Measurements from ENCODE around the gene C1orf21.

The C1orf21 gene

DNA sequence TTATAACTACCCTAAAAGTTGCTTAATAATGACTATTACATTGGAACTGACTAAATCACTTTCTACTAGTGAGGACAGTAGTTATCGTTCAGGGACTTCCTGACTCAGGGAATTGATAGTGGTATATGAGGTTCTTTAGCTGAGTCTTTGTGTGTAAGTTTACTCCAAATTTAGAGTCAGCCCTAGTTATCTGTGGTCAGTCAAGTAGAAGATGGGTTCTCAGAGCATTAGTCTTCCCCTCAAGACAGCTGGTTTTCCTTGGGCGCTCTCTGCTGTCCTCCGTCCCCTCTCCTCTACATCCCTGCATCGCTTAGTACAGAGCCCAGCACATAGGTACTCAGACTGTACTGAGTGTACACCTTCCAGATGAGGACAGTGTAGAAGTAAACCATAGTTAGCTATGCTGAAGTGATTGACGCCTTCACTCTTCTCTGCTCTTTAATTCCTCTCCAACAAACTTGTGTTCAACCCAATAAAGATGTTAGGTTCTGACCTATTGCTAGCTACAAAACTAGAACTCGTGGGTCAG lies 116.5 kb downstream of the C1orf21 start:
- TF ChIP-seq, protein P1, sequence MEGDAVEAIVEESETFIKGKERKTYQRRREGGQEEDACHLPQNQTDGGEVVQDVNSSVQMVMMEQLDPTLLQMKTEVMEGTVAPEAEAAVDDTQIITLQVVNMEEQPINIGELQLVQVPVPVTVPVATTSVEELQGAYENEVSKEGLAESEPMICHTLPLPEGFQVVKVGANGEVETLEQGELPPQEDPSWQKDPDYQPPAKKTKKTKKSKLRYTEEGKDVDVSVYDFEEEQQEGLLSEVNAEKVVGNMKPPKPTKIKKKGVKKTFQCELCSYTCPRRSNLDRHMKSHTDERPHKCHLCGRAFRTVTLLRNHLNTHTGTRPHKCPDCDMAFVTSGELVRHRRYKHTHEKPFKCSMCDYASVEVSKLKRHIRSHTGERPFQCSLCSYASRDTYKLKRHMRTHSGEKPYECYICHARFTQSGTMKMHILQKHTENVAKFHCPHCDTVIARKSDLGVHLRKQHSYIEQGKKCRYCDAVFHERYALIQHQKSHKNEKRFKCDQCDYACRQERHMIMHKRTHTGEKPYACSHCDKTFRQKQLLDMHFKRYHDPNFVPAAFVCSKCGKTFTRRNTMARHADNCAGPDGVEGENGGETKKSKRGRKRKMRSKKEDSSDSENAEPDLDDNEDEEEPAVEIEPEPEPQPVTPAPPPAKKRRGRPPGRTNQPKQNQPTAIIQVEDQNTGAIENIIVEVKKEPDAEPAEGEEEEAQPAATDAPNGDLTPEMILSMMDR (IDR thresholded peaks at IDR 0.05; ENCODE audit: low read depth, low read length, missing control alignments): no peak
- no peak overlapping the region for H3K4me3 ChIP-seq (ENCODE audit: low read depth, low read length)
- no peaks in the 10 kb centered on the region for H3K27me3 ChIP-seq (replicated peaks)
- H3K36me3 ChIP-seq (replicated peaks): no peaks in the 10 kb centered on the region
- DNase-seq: no peak
- in situ Hi-C loops (cut with HindIII; ENCODE audit: low pct_ligation_motif_present, low sequenced_read_pairs): no loop called here
- H3K27ac ChIP-seq: no peak overlapping the region

DNA sequence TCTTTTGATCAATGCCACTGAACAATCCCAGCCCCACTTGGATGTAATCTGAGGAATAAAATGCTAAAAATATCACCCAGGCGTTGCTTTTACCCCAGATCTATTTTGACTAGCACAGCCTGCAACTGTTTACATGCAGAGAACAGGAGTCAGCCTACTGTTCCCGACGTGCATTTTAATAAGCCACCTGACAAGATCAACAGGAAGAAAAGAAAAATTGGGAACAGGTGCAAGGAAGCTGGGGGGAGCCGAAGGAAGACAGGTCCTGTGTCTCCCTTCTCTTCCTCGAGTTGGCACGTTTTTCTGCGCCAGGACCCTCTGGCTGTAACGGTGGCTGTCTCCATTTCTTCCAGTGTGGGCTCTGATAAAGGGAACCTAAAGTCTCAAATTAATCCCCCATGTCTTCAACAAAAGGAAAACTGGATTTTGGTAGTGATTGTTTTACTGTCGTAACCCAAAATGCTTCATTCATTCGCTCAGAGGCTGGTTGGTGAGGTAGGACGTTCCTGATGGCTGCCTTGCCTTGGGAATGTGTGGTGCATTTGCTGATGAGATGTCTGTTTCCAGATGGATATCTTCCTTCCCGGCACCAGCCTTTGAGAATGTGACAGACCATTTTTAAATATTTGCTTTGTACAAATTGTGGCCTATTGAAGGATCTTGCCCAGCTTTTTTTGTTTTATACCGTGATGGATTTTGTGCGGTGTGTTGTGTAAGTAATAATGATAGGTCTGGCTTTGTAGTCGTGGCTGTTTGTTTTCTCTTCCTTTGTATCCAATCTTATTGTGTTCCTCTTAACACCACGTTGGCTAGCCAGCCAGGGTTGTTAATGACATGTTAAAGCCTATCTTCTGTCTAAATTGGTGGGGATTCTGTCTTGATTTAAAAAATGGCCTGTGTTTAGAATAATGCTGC lies 117.5 kb downstream of the C1orf21 start:
- no peak overlapping the region for H3K27ac ChIP-seq
- H3K27me3 ChIP-seq (replicated peaks): no peaks in the 10 kb centered on the region
- H3K36me3 ChIP-seq (replicated peaks): no peaks in the 10 kb centered on the region
- DNase-seq: no peak
- in situ Hi-C loops (cut with HindIII; ENCODE audit: low pct_ligation_motif_present, low sequenced_read_pairs): no loop called here
- TF ChIP-seq, protein P1 (IDR thresholded peaks at IDR 0.05; ENCODE audit: low read depth, low read length, missing control alignments): no peak
- no peak overlapping the region for H3K4me3 ChIP-seq (ENCODE audit: low read depth, low read length)

DNA sequence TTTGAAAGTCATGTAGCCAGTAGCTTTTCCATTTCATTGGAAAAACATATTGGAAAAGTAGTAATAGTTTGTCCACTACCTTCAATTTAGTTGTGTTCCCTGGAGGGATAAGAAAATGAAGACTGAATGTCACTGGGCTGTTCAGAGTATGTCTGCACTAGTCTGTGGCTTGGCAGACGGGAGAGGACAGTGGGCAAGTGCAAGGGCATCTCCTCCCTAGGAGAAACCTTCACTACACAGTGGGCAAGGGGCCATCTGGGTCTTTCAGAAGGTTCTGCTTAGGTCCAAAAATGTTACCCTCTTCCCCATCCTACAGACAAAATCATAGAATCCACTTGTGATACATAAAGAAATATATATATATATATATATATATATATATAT lies 118.1 kb downstream of the C1orf21 start:
- DNase-seq: no peak
- Histone ChIP-seq H3K36me3 (replicated peaks) (no peaks in the 10 kb centered on the region), H3K27ac (no peak overlapping the region), H3K4me3 (ENCODE audit: low read depth, low read length) (no peak overlapping the region), H3K27me3 (replicated peaks) (no peaks in the 10 kb centered on the region)
- in situ Hi-C loops (cut with HindIII; ENCODE audit: low pct_ligation_motif_present, low sequenced_read_pairs): no loop called here
- TF ChIP-seq, protein P1 (IDR thresholded peaks at IDR 0.05; ENCODE audit: low read depth, low read length, missing control alignments): no peak

DNA sequence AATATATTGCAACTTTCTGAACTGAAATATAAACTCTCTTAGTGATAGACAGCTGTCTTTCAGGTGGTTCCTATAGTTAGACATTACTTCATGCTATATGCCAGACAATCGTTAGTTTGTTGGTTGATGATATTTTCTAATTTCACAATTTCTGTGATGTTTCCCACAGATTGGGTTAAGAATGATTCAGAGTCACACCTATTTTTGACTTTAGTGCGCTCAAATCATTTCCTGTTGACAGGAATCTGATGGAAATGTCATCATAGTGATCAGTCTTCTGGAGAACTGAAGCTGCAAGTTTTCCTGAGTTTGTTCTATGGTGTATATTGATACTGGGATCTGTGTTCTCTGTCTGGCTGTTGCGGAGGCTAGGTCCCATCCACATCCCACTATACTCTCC lies 119.7 kb downstream of the C1orf21 start:
- H3K27ac ChIP-seq: no peak overlapping the region
- TF ChIP-seq, protein P1 (IDR thresholded peaks at IDR 0.05; ENCODE audit: low read depth, low read length, missing control alignments): no peak
- no peaks in the 10 kb centered on the region for H3K36me3 ChIP-seq (replicated peaks)
- in situ Hi-C loops (cut with HindIII; ENCODE audit: low pct_ligation_motif_present, low sequenced_read_pairs): no loop called here
- no peak overlapping the region for H3K4me3 ChIP-seq (ENCODE audit: low read depth, low read length)
- DNase-seq: no peak
- H3K27me3 ChIP-seq (replicated peaks): no peaks in the 10 kb centered on the region

DNA sequence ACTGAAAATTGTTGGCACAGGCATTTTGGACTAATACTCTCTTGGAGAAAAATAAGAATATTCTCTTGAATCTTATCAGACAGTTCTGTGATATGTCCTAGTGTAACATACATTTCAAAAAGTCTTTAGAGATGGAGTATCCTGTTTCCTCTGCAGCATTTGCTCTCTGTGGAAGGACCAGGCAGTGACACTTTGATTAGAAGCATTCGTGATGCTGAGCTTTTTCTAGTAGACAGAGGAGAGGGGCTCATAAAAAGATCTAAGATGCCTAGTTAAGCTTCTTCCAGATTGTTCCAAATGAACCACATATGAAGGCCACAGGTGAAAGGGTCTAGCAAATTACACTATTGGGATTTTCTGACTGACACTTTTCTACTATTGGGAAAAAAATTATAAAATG lies 120.3 kb downstream of the C1orf21 start:
- H3K4me3 ChIP-seq (ENCODE audit: low read depth, low read length): no peak overlapping the region
- TF ChIP-seq, protein P1 (IDR thresholded peaks at IDR 0.05; ENCODE audit: low read depth, low read length, missing control alignments): no peak
- H3K27me3 ChIP-seq (replicated peaks): no peaks in the 10 kb centered on the region
- in situ Hi-C loops (cut with HindIII; ENCODE audit: low pct_ligation_motif_present, low sequenced_read_pairs): no loop called here
- H3K27ac ChIP-seq: no peak overlapping the region
- H3K36me3 ChIP-seq (replicated peaks): no peaks in the 10 kb centered on the region
- DNase-seq: no peak

All from brain microvascular endothelial cell (primary cell).